Omental fat pad (tissue), 4 donors: ENCODE data around the gene SLC18B1. TPM values are rescaled to one million over a fixed set of nuclear protein-coding genes. Genes with fewer than 3 reads are reported as not detected.
A peak's percentile ranks its signal among the peaks of the same experiment; 100 is the strongest.
"Not testable (repeated sequence)": the region's sequence is repeated elsewhere in the genome, so short reads cannot be mapped to it uniquely, and the experiment has no call there.

Experiments
- ATAC-seq: fragments of 150-250 bp; one replicate; pipeline ENCODE4 v1.9.1; 2016; ENCODE audit warnings: mild to moderate bottlenecking, moderate library complexity; ENCODE audit not compliant: low FRiP score
- DNase-seq: peaks from one replicate; pipeline ENCODE4 v3.0.0-alpha.2; 2019; ENCODE audit warnings: low spot score
- CTCF ChIP-seq, 3 donors: fragments of 450-650 bp; IDR thresholded peaks; one replicate each; pipeline ENCODE4 v1.5.1; 2016 to 2017; ENCODE audit warnings: antibody characterized with exemption in 3 of 3, mild to moderate bottlenecking in 3 of 3, moderate library complexity in 2 of 3
- total RNA-seq, 4 donors: library from RNA; depleted of rRNA; stranded (reverse); fragments of >200 nt; gene quantifications; one replicate each; pipeline ENCODE4 v1.1.0, GENCODE V29; 2016

SLC18B1 gene
- total RNA-seq, 4 donors from 2014 or later = 10.8 to 20.2 (median 17.2) TPM

GRCh38 chr6:132780770-132781371 lies 17.6 kb downstream of the SLC18B1 start:
- no peak for DNase-seq
- TF ChIP-seq CTCF (IDR thresholded peaks at IDR 0.05) = no peak
- no peak for ATAC-seq

GRCh38 chr6:132777881-132778280 lies 20.6 kb downstream of the SLC18B1 start:
- not testable (repeated sequence) for DNase-seq, ATAC-seq

- DNase-seq = no peak
- no peak for TF ChIP-seq CTCF (IDR thresholded peaks at IDR 0.05)
- no peak for ATAC-seq
Measured at GRCh38 chr6:132768051-132768517, 30.4 kb downstream of the SLC18B1 start.

GRCh38 chr6:132765560-132765959 lies 32.9 kb downstream of the SLC18B1 start:
- TF ChIP-seq CTCF (IDR thresholded peaks at IDR 0.05) = no peak
- no peak for DNase-seq
- ATAC-seq = no peak

- TF ChIP-seq CTCF (IDR thresholded peaks at IDR 0.05) = no peak
- ATAC-seq (peak; percentile 100), DNase-seq (peak; percentile 50)
Measured at GRCh38 chr6:132764370-132764769, 34.1 kb downstream of the SLC18B1 start.

- ATAC-seq (no peak), DNase-seq (no peak)
- no peak for TF ChIP-seq CTCF (IDR thresholded peaks at IDR 0.05)
Measured at GRCh38 chr6:132763269-132763668, 35.2 kb downstream of the SLC18B1 start.

GRCh38 chr6:132760256-132760655 lies 38.2 kb downstream of the SLC18B1 start:
- no peak for TF ChIP-seq CTCF (IDR thresholded peaks at IDR 0.05)
- DNase-seq (no peak), ATAC-seq (no peak)
